Fibroblast of the aortic adventitia (primary cell): ENCODE results near the gene OR2J1. TPM values are rescaled to one million over a fixed set of nuclear protein-coding genes. Genes with fewer than 3 reads are reported as not detected.

Experiments used
- total RNA-seq: library from RNA; depleted of rRNA; stranded (reverse); fragments of >200 nt; gene quantifications from 2 replicates; pipeline ENCODE4 v1.2.3, GENCODE V29; 2012; ENCODE audit warnings: low replicate concordance

Gene OR2J1
- total RNA-seq, 1 donor: not detected

Other genes with a start within 250 kb of the OR2J1 start
- gene TRIM27, start 175.5 kb upstream of the OR2J1 start, total RNA-seq: 32.7 and 49.7 TPM in 2 replicates
- 1.3 and 2.5 TPM in 2 replicates for gene ZNF311, start 94.2 kb upstream of the OR2J1 start, total RNA-seq
- gene OR2W1, start 54.3 kb upstream of the OR2J1 start, total RNA-seq: not detected in 2 replicates
- not detected in 2 replicates for gene OR2B3, start 12.2 kb upstream of the OR2J1 start, total RNA-seq
- not detected in 2 replicates for gene OR2J3, start 8.6 kb downstream of the OR2J1 start, total RNA-seq
- gene OR2J2, start 71.4 kb downstream of the OR2J1 start, total RNA-seq: not detected in 2 replicates
- not detected in 2 replicates for gene OR14J1, start 202.2 kb downstream of the OR2J1 start, total RNA-seq